Vagina (tissue), 2 donors: ENCODE results near the gene CCDC150. TPM values are rescaled to one million over a fixed set of nuclear protein-coding genes. Genes with fewer than 3 reads are reported as not detected.
A peak's percentile ranks its signal among the peaks of the same experiment; 100 is the strongest.

ENCODE experiments used
- DNase-seq, 2 donors: peaks; one replicate each; pipeline ENCODE4 v3.0.0-alpha.2; 2017; ENCODE audit errors: extremely low spot score in 2 of 2
- H3K27ac ChIP-seq: fragments of 200-600 bp; sonication (generic); one replicate; pipeline ENCODE4 v1.5.1; 2019
- H3K27me3 ChIP-seq: fragments of 200-600 bp; sonication (generic); one replicate; pipeline ENCODE4 v1.5.1; 2019
- H3K36me3 ChIP-seq, 2 donors: fragments of 200-600 bp; sonication (generic); one replicate each; pipeline ENCODE4 v1.5.1; 2017 to 2019
- H3K4me1 ChIP-seq: fragments of 200-600 bp; sonication (generic); one replicate; pipeline ENCODE4 v1.5.1; 2019
- H3K4me3 ChIP-seq, 2 donors: fragments of 200-600 bp; sonication (generic); 1 replicate in 1 of 2; 2 replicates in 1 of 2; pipeline ENCODE4 v1.5.1; 2016 to 2019
- H3K9me3 ChIP-seq: fragments of 200-600 bp; sonication (generic); one replicate; pipeline ENCODE4 v1.5.1; 2019
- CTCF ChIP-seq, 3 experiments: fragments of 450-650 bp in 2 of 3; fragments of 200-600 bp in 1 of 3; sonication (generic) in 1 of 3; IDR thresholded peaks; one replicate each; pipeline ENCODE4 v1.5.1; 2017 to 2019; ENCODE audit warnings: antibody characterized with exemption in 3 of 3, mild to moderate bottlenecking in 2 of 3, moderate library complexity in 2 of 3
- POLR2A ChIP-seq, 2 donors: fragments of 450-650 bp; IDR thresholded peaks; one replicate each; pipeline ENCODE4 v1.6.1; 2017; ENCODE audit warnings: antibody characterized with exemption in 2 of 2, mild to moderate bottlenecking in 2 of 2, moderate library complexity in 2 of 2
- POLR2AphosphoS5 ChIP-seq, 2 donors: sonication (generic); formaldehyde crosslinking; IDR thresholded peaks; one replicate each; pipeline ENCODE4 v1.9.0; 2017; ENCODE audit warnings: antibody characterized with exemption in 2 of 2, mild to moderate bottlenecking in 2 of 2, low read depth in 1 of 2; ENCODE audit not compliant: insufficient read depth in 1 of 2
- intact Hi-C: fragments of 100-400 bp; cut with DNase I; formaldehyde crosslinking; loops from one replicate; pipeline ENCODE4 v1.15.1; 2023
- total RNA-seq: library from RNA; depleted of rRNA; stranded (reverse); fragments of >200 nt; gene quantifications from one replicate; pipeline ENCODE4 v1.2.3, GENCODE V29; 2016

The CCDC150 gene
- total RNA-seq, 1 donor from 2014 or later: 3.9 TPM

GRCh38 chr2:196592911-196593881 is 46.3 kb upstream of the CCDC150 start, which contains the start of gene HECW2:
Gene HECW2 (minus strand): TSS chr2:196593554.
- no peaks in the 10 kb centered on the region for H3K36me3 ChIP-seq
- no peaks in the 10 kb centered on the region for H3K9me3 ChIP-seq
- DNase-seq: no peak
- intact Hi-C loops: no loop called here
- no peaks in the 10 kb centered on the region for H3K27me3 ChIP-seq
- TF ChIP-seq CTCF (IDR thresholded peaks at IDR 0.05): no peak
- no peak for TF ChIP-seq POLR2A (IDR thresholded peaks at IDR 0.05)
- TF ChIP-seq POLR2AphosphoS5 (IDR thresholded peaks at IDR 0.05; ENCODE audit: insufficient read depth in 1 of 2, low read depth in 1 of 2): no peak
- H3K4me3 ChIP-seq: peak within 1 kb of the TSS; percentile 59 to 72
- no peaks in the 10 kb centered on the region for H3K4me1 ChIP-seq
- peak within 1 kb of the TSS; percentile 79 for H3K27ac ChIP-seq

- H3K4me3 ChIP-seq: peak overlapping the region in 1 of 2 donors; percentile 59
- H3K27me3 ChIP-seq: no peaks in the 10 kb centered on the region
- H3K36me3 ChIP-seq: no peaks in the 10 kb centered on the region
- no peak for TF ChIP-seq POLR2A (IDR thresholded peaks at IDR 0.05)
- TF ChIP-seq POLR2AphosphoS5 (IDR thresholded peaks at IDR 0.05; ENCODE audit: insufficient read depth in 1 of 2, low read depth in 1 of 2): no peak
- TF ChIP-seq CTCF (IDR thresholded peaks at IDR 0.05): no peak
- no peaks in the 10 kb centered on the region for H3K9me3 ChIP-seq
- no peak overlapping the region for H3K27ac ChIP-seq
- H3K4me1 ChIP-seq: no peaks in the 10 kb centered on the region
- no peak for DNase-seq
- intact Hi-C loops: no loop called here
Measured at GRCh38 chr2:196594158-196594557, 45.4 kb upstream of the CCDC150 start.

- no peak for DNase-seq
- Histone ChIP-seq H3K4me1 (no peaks in the 10 kb centered on the region), H3K4me3 (no peak overlapping the region), H3K27me3 (no peaks in the 10 kb centered on the region), H3K9me3 (no peaks in the 10 kb centered on the region), H3K27ac (no peak overlapping the region), H3K36me3 (no peaks in the 10 kb centered on the region)
- intact Hi-C loops: no loop called here
- TF ChIP-seq CTCF (IDR thresholded peaks at IDR 0.05): no peak
Measured at GRCh38 chr2:196597531-196597930, 42.0 kb upstream of the CCDC150 start.

GRCh38 chr2:196598412-196598811 is 41.1 kb upstream of the CCDC150 start:
- H3K9me3 ChIP-seq: no peaks in the 10 kb centered on the region
- H3K36me3 ChIP-seq: no peaks in the 10 kb centered on the region
- no peak overlapping the region for H3K27ac ChIP-seq
- intact Hi-C loops: no loop called here
- DNase-seq: no peak
- H3K4me3 ChIP-seq: no peak overlapping the region
- no peaks in the 10 kb centered on the region for H3K27me3 ChIP-seq
- H3K4me1 ChIP-seq: no peaks in the 10 kb centered on the region
- TF ChIP-seq POLR2AphosphoS5 (IDR thresholded peaks at IDR 0.05; ENCODE audit: insufficient read depth in 1 of 2, low read depth in 1 of 2): no peak
- TF ChIP-seq CTCF (IDR thresholded peaks at IDR 0.05): no peak
- no peak for TF ChIP-seq POLR2A (IDR thresholded peaks at IDR 0.05)

- H3K4me3 ChIP-seq: no peak overlapping the region
- no peaks in the 10 kb centered on the region for H3K9me3 ChIP-seq
- no peak overlapping the region for H3K27ac ChIP-seq
- no peak for TF ChIP-seq CTCF (IDR thresholded peaks at IDR 0.05)
- no peak for TF ChIP-seq POLR2A (IDR thresholded peaks at IDR 0.05)
- TF ChIP-seq POLR2AphosphoS5 (IDR thresholded peaks at IDR 0.05; ENCODE audit: insufficient read depth in 1 of 2, low read depth in 1 of 2): no peak
- DNase-seq: no peak
- no peaks in the 10 kb centered on the region for H3K36me3 ChIP-seq
- intact Hi-C loops: no loop called here
- H3K4me1 ChIP-seq: no peaks in the 10 kb centered on the region
- no peaks in the 10 kb centered on the region for H3K27me3 ChIP-seq
Measured at GRCh38 chr2:196598846-196599245, 40.7 kb upstream of the CCDC150 start.
